ENCODE data around the gene MBOAT2. TPM values are rescaled to one million over a fixed set of nuclear protein-coding genes. Genes with fewer than 3 reads are reported as not detected.

The MBOAT2 gene
- total and polyA plus RNA-seq, 2 experiments from 2014 or later = 15.9 to 22.7 TPM

DNA sequence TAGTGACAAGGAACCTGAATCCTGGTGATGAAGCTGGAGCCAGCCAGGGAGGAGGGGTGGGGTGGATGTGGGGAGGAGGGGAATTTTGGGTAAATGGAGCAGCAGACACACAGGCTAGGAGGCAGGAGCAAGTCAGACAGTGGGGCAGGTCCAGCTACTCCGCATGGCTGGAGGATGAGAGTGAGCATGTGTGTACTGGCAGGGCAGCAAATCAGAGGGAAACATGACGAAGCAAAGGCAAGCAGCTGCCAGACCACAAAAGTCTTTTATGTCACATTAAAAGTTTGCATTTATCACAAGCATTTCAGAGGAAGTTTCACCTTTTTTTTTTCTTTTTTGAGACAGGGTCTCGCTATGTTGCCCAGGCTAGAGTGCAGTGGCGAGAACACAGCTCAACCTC lies 154.2 kb downstream of the MBOAT2 start (continued):
- no peak for TF ChIP-seq ZNF462 (CRISPR knock-in tag; IDR thresholded peaks at IDR 0.05)
- no peak for TF ChIP-seq CTCF (conservative IDR thresholded peaks at IDR 0.05; ENCODE audit: low read depth in 2 of 2)
- TF ChIP-seq JUNB (IDR thresholded peaks at IDR 0.05; ENCODE audit: unreplicated experiment) = no peak
- TF ChIP-seq NANOG (IDR thresholded peaks at IDR 0.05; ENCODE audit: borderline replicate concordance) = no peak

GRCh38 chr2:8848328-8849100 lies 155.0 kb downstream of the MBOAT2 start:
- no peak overlapping the region for H3K27ac Mint-ChIP-seq
- ATAC-seq (no peak), DNase-seq (ENCODE audit: low spot score) (no peak)
- no peak overlapping the region for H3K27ac ChIP-seq (ENCODE audit: low read depth)
- H3K9me2 ChIP-seq (ENCODE audit: insufficient read depth) = peaks cover 2% of the 10 kb centered on the region; the same call in 1 of the 2 replicates
- H3K27me3 Mint-ChIP-seq (ENCODE audit: insufficient read depth, low read depth, poor library complexity) = no peaks in the 10 kb centered on the region
- no peaks in the 10 kb centered on the region for H3K79me2 ChIP-seq (replicated peaks; ENCODE audit: insufficient read depth)
- H3K9me3 Mint-ChIP-seq = no peaks in the 10 kb centered on the region
- no peaks in the 10 kb centered on the region for H4K20me1 ChIP-seq (replicated peaks; ENCODE audit: insufficient read depth)
- H3K4me2 ChIP-seq = no peak overlapping the region
- no peak overlapping the region for H2AFZ ChIP-seq
- H3K4me1 ChIP-seq (ENCODE audit: insufficient read depth) = no peaks in the 10 kb centered on the region
- H3K36me3 Mint-ChIP-seq (ENCODE audit: low read depth) = no peaks in the 10 kb centered on the region
- no peaks in the 10 kb centered on the region for H3K27me3 ChIP-seq (ENCODE audit: insufficient read depth)
- H3K4me3 ChIP-seq = no peak overlapping the region
- H3K4me3 Mint-ChIP-seq = no peak overlapping the region
- no peaks in the 10 kb centered on the region for H3F3A ChIP-seq (replicated peaks; ENCODE audit: low read depth)
- H3K4me1 Mint-ChIP-seq = peaks cover 6% of the 10 kb centered on the region; the same call in 1 of the 3 replicates
- H3K36me3 ChIP-seq (ENCODE audit: insufficient read depth) = no peaks in the 10 kb centered on the region
- TF ChIP-seq ZNF462 (CRISPR knock-in tag; IDR thresholded peaks at IDR 0.05) = no peak
- TF ChIP-seq, protein P1, sequence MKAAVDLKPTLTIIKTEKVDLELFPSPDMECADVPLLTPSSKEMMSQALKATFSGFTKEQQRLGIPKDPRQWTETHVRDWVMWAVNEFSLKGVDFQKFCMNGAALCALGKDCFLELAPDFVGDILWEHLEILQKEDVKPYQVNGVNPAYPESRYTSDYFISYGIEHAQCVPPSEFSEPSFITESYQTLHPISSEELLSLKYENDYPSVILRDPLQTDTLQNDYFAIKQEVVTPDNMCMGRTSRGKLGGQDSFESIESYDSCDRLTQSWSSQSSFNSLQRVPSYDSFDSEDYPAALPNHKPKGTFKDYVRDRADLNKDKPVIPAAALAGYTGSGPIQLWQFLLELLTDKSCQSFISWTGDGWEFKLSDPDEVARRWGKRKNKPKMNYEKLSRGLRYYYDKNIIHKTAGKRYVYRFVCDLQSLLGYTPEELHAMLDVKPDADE (IDR thresholded peaks at IDR 0.05) = no peak

Data from GM23338 (cell line).